Measurements from ENCODE around the gene POPDC2.

DNA sequence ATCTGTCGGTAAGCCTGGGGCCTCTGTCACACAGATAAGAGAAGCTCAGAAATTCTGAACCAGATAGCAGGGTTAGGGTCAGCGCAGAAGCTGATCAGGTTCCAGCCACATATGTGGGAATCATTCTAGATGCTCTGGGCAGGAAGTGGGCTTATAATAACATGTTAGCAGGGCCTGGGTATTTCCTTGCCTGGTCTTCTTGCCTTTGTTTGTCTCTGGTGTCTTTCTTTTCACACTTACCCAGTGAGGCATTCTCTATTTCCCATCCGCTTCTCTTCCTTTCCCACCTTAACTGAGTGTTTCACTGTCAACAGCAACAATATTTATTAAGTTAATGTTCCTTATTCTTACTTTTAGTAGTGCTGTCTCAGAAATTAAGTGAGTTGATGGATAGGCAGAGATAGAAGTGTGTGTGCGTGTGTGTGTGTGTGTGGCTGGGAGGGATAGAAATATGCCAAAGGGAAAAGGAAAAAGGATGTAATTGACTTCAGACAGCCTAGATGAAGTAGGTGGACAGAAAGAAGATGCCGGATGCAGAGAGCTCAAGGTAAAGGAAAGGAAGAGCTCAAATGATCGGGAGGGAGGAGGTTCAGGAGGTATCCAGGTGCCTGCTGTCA lies 60.7 kb downstream of the POPDC2 start:
- TF ChIP-seq GATA3 (IDR thresholded peaks at IDR 0.05; ENCODE audit: low read depth, low read length) (no peak), GATA2 (IDR thresholded peaks at IDR 0.05; ENCODE audit: low read depth, low read length) (no peak)
